K562 (cell line): ENCODE results near the gene ZBTB16. TPM values are rescaled to one million over a fixed set of nuclear protein-coding genes. Genes with fewer than 3 reads are reported as not detected.

Experiments
- ATAC-seq: fragments of 200-7000 bp; cut with Tn5 transposase; 3 replicates; pipeline ENCODE4 v1.9.1; 2020; ENCODE audit warnings: moderate library complexity
- BruUV-seq: library from RNA; stranded (reverse); fragments of 400-500 nt; replicated peaks from 2 replicates; lab custom pipeline; 2021; lab: Mats Ljungman, UMichigan
- CTCF ChIA-PET: fragments of 300-600 bp; formaldehyde crosslinking; extraction: SDS; loops from one replicate; lab custom pipeline; 2021; ENCODE audit warnings: low intra/inter-chr PET ratio; lab: Yijun Ruan, JAX
- POLR2A ChIA-PET: fragments of 300-600, 350-650 bp; sonication (Branson Sonifier 250); formaldehyde crosslinking; extraction: SDS; loops from one replicate; lab custom pipeline; 2021; ENCODE audit warnings: antibody characterized with exemption, inconsistent platforms; lab: Yijun Ruan, JAX
- DNase-seq, 4 experiments: peaks; one replicate each; pipeline versions ENCODE4 v3.0.0 to v3.0.0-alpha.2; 2011 to 2018; ENCODE audit warnings: low spot score in 3 of 4, mixed read lengths in 3 of 4; ENCODE audit errors: extremely low read depth in 1 of 4
- FAIRE-seq: peaks from 2 replicates; lab custom pipeline; 2011; peaks lifted over from hg19 to GRCh38; lab: Jason Lieb, UNC
- H2AFZ ChIP-seq: 2 replicates; pipeline ENCODE4 v1.6.0; 2011; ENCODE audit warnings: low read depth, low read length, control low read depth, inconsistent platforms
- H3K27ac ChIP-seq: fragments of 200-600 bp; 3 replicates; pipeline ENCODE4 v1.8.0; 2011; ENCODE audit warnings: low read depth, mild to moderate bottlenecking, control low read depth, inconsistent platforms, low read length, moderate library complexity, mixed read lengths; ENCODE audit errors: extremely low read depth
- H3K27me3 ChIP-seq, 2 experiments: fragments of 300-600 bp in 1 of 2; 2 replicates in 1 of 2; 3 replicates in 1 of 2; pipeline versions ENCODE4 v1.6.0 to v1.8.0; 2011; ENCODE audit warnings: inconsistent platforms in 2 of 2, low read length in 2 of 2, mild to moderate bottlenecking in 1 of 2, mixed read lengths in 1 of 2, moderate library complexity in 1 of 2; ENCODE audit not compliant: control insufficient read depth in 2 of 2, insufficient read depth in 2 of 2
- H3K36me3 ChIP-seq: fragments of 300-600 bp; 3 replicates; pipeline ENCODE4 v1.8.0; 2011; ENCODE audit warnings: mild to moderate bottlenecking, low read length, inconsistent platforms; ENCODE audit not compliant: control insufficient read depth, insufficient read depth
- H3K4me1 ChIP-seq, 2 experiments: fragments of 200-600 bp in 1 of 2; replicated peaks in 1 of 2; 2 replicates in 1 of 2; 3 replicates in 1 of 2; pipeline versions ENCODE4 v1.5.1 to v1.8.0; 2011; ENCODE audit warnings: inconsistent platforms in 2 of 2, low read length in 2 of 2, mild to moderate bottlenecking in 1 of 2, mixed read lengths in 1 of 2, moderate library complexity in 1 of 2; ENCODE audit not compliant: control insufficient read depth in 2 of 2, insufficient read depth in 2 of 2
- H3K4me2 ChIP-seq: 2 replicates; pipeline ENCODE4 v1.6.1; 2011; ENCODE audit warnings: low read length, control low read depth, inconsistent platforms, mixed read lengths; ENCODE audit not compliant: insufficient read depth
- H3K4me3 ChIP-seq: fragments of 200-600 bp; sonication (generic), shearing (Covaris generic); 2 replicates; pipeline ENCODE4 v1.5.1; 2016; ENCODE audit warnings: control low read depth, inconsistent platforms
- H3K79me2 ChIP-seq: fragments of 200-600 bp; 3 replicates; pipeline ENCODE4 v1.8.0; 2011; ENCODE audit warnings: low read length, inconsistent platforms; ENCODE audit not compliant: control insufficient read depth, insufficient read depth
- H3K9ac ChIP-seq, 2 experiments: 2 replicates each; pipeline versions ENCODE4 v1.6.0 to v1.6.1; 2011; ENCODE audit warnings: low read depth in 2 of 2, low read length in 2 of 2, control low read depth in 1 of 2, inconsistent platforms in 1 of 2, mild to moderate bottlenecking in 1 of 2, mixed read lengths in 1 of 2; ENCODE audit not compliant: insufficient read depth in 1 of 2
- H3K9me1 ChIP-seq: one replicate; pipeline ENCODE4 v1.6.0; 2011; ENCODE audit warnings: inconsistent platforms, mild to moderate bottlenecking, low read length, moderate library complexity; ENCODE audit not compliant: control insufficient read depth, insufficient read depth
- H3K9me3 ChIP-seq: replicated peaks from 2 replicates; pipeline ENCODE4 v1.5.1; 2011; ENCODE audit warnings: low read depth, low read length, inconsistent platforms; ENCODE audit not compliant: control insufficient read depth, insufficient read depth
- H4K20me1 ChIP-seq: replicated peaks from 2 replicates; pipeline ENCODE4 v1.6.1; 2011; ENCODE audit warnings: low read length, inconsistent platforms, mixed read lengths; ENCODE audit not compliant: control insufficient read depth, insufficient read depth
- AFF1 ChIP-seq, 2 experiments: fragments of 450-650 bp; IDR thresholded peaks; 2 replicates each; pipeline ENCODE4 v1.6.1; 2018; ENCODE audit warnings: mild to moderate bottlenecking in 2 of 2, low read depth in 1 of 2; ENCODE audit not compliant: partially characterized antibody in 2 of 2
- ATF7 ChIP-seq: fragments of 450-650 bp; IDR thresholded peaks from 2 replicates; pipeline ENCODE4 v1.7.1; 2014; ENCODE audit warnings: mild to moderate bottlenecking, moderate library complexity
- CGGBP1 ChIP-seq: fragments of 250-450 bp; sonication (Bioruptor Pico); IDR thresholded peaks from 2 replicates; pipeline ENCODE4 v1.9.0; 2021; ENCODE audit warnings: mild to moderate bottlenecking
- DMBX1 ChIP-seq: fragments of 250-450 bp; sonication (Bioruptor Pico); IDR thresholded peaks from 2 replicates; pipeline ENCODE4 v1.8.0; 2022; ENCODE audit warnings: inconsistent platforms, mild to moderate bottlenecking, moderate library complexity, borderline replicate concordance
- DPF2 ChIP-seq: fragments of 450-650 bp; IDR thresholded peaks from 2 replicates; pipeline ENCODE4 v1.6.1; 2016
- E2F6 ChIP-seq, 2 experiments: IDR thresholded peaks; 2 replicates each; pipeline ENCODE4 v1.6.1; 2011; ENCODE audit warnings: borderline replicate concordance in 1 of 2, control low read depth in 1 of 2, low read depth in 1 of 2, low read length in 1 of 2, mild to moderate bottlenecking in 1 of 2, mixed read lengths in 1 of 2, moderate library complexity in 1 of 2; ENCODE audit not compliant: insufficient read depth in 1 of 2, insufficient read length in 1 of 2, poor library complexity in 1 of 2, severe bottlenecking in 1 of 2; ENCODE audit errors: extremely low read depth in 1 of 2
- KDM1A ChIP-seq, 2 experiments: fragments of 450-650 bp; IDR thresholded peaks; 2 replicates each; pipeline ENCODE4 v1.6.1; 2016; ENCODE audit warnings: mild to moderate bottlenecking in 2 of 2
- PHF21A ChIP-seq: fragments of 450-650 bp; IDR thresholded peaks from 2 replicates; pipeline ENCODE4 v1.6.1; 2017; ENCODE audit warnings: low read depth, borderline replicate concordance
- POLR2AphosphoS5 ChIP-seq: IDR thresholded peaks from 2 replicates; pipeline ENCODE4 v1.6.1; 2011; ENCODE audit warnings: mild to moderate bottlenecking, low read depth, low read length, moderate library complexity; ENCODE audit not compliant: control insufficient read depth, insufficient read depth
- POLR3G ChIP-seq: IDR thresholded peaks from 2 replicates; pipeline ENCODE4 v1.6.1; 2011; ENCODE audit not compliant: insufficient read length, insufficient replicate concordance; ENCODE audit errors: extremely low read depth
- SETDB1 ChIP-seq: IDR thresholded peaks from one replicate; pipeline ENCODE4 v1.6.1; 2012; ENCODE audit warnings: low read length, control low read depth, inconsistent platforms
- SMARCC2 ChIP-seq: fragments of 450-650 bp; IDR thresholded peaks from 2 replicates; pipeline ENCODE4 v1.6.1; 2017; ENCODE audit warnings: antibody characterized with exemption, moderate library complexity, mild to moderate bottlenecking, low read depth
- TCFL5 ChIP-seq: fragments of 250-450 bp; sonication (Bioruptor Pico); conservative IDR thresholded peaks from 2 replicates; pipeline ENCODE4 v1.6.1; 2021; ENCODE audit warnings: mild to moderate bottlenecking, moderate library complexity, matching md5 sums
- ZFP36 ChIP-seq: fragments of 150-350 bp; IDR thresholded peaks from 2 replicates; pipeline ENCODE4 v1.6.1; 2018; ENCODE audit warnings: low read length, low read depth; ENCODE audit not compliant: partially characterized antibody
- WGBS: fragments of 100-300 bp; shearing (Covaris generic); methylation state at CpG from one replicate; pipeline ENCODE4 v1.1.6; 2016; ENCODE audit warnings: low coverage, mixed read lengths; ENCODE audit not compliant: insufficient coverage; ENCODE audit errors: missing lambda C conversion rate; 5-methylcytosine and 5-hydroxymethylcytosine counted together
- in situ Hi-C: fragments of 300-500 bp; cut with MboI; formaldehyde crosslinking; loops from 4 replicates; pipeline ENCODE4 v1.15.0; 2018; ENCODE audit warnings: inconsistent platforms, mixed read lengths
- intact Hi-C: fragments of 100-400 bp; cut with micrococcal nuclease; formaldehyde crosslinking; loops from 2 replicates; pipeline ENCODE4 v1.14.2; 2022
- polyA plus RNA-seq, 8 experiments: library from polyadenylated mRNA; depleted of rRNA in 4 of 8; stranded (reverse) in 5 of 8; unstranded in 3 of 8; fragments of >200 nt; fragmentation: Nextera tagmentation in 2 of 8; fragmentation: Illumina TruSeq in 1 of 8; extraction: Ambion mirVana in 2 of 8; extraction: Trizol in 1 of 8; gene quantifications; 2 replicates each; pipeline versions ENCODE4 v1.2.1 to v1.2.3, GENCODE V29; 2011 to 2014; ENCODE audit warnings: inconsistent platforms in 1 of 8, missing spikeins in 1 of 8
- total RNA-seq, 7 experiments: library from RNA; depleted of rRNA in 6 of 7; stranded (reverse); fragments of >200 nt in 6 of 7; fragmentation: Illumina TruSeq in 2 of 7; extraction: Trizol in 2 of 7; gene quantifications; 2 replicates each; pipeline versions ENCODE4 v1.2.1 to v1.2.3, GENCODE V29; 2011 to 2021; ENCODE audit warnings: low replicate concordance in 1 of 7

ZBTB16 gene
- total and polyA plus RNA-seq, 9 of the 15 experiments (the other 6 are each of a cell fraction or from before 2014, with no cell fraction given) = 0.06 to 0.40 (median 0.24) TPM; not detected in 4

- peak; percentile 27 for TF ChIP-seq ZFP36
- TF ChIP-seq PHF21A = peak; percentile 46; the same call in 1 of the 2 replicates
- TF ChIP-seq CGGBP1 (CRISPR knock-in tag) = no peak
- TF ChIP-seq E2F6 (IDR thresholded peaks at IDR 0.05; ENCODE audit: borderline replicate concordance in 1 of 2, extremely low read depth in 1 of 2, insufficient read depth in 1 of 2, insufficient read length in 1 of 2, low read depth in 1 of 2, low read length in 1 of 2, poor library complexity in 1 of 2, severe bottlenecking in 1 of 2) = peak in 1 of 2 experiments; percentile 36
- TF ChIP-seq KDM1A (IDR thresholded peaks at IDR 0.05) = 0 out of 4 replicates have a peak, but pooled peaks of 1 of the 2 experiments have one; percentile 12
- no peak for TF ChIP-seq SETDB1
Observed at GRCh38 chr11:114075891-114076441, 16.5 kb downstream of the ZBTB16 start (continued).

GRCh38 chr11:114076921-114077331, 17.4 kb downstream of the ZBTB16 start:
- Histone ChIP-seq H4K20me1 (no peaks in the 10 kb centered on the region; the same call in 1 of the 2 replicates), H3K79me2 (no peaks in the 10 kb centered on the region), H3K4me2 (no peak overlapping the region), H3K9ac (no peak overlapping the region), H3K27me3 (peaks cover 29 to 57% of the 10 kb centered on the region in 2 experiments), H2AFZ (no peak overlapping the region), H3K9me1 (no peaks in the 10 kb centered on the region), H3K9me3 (no peaks in the 10 kb centered on the region), H3K4me3 (no peak overlapping the region), H3K4me1 (peaks cover 0 to 13% of the 10 kb centered on the region in 2 experiments; a peak in 3 of 5 replicates), H3K27ac (no peak overlapping the region), H3K36me3 (no peaks in the 10 kb centered on the region)
- BruUV-seq = no TSS peak
- intact Hi-C loops = no loop called here
- DNase-seq (no peak), ATAC-seq (no peak), FAIRE-seq (no peak)
- CTCF ChIA-PET = no interaction called here
- 7% methylated on average over 3 of the region's 3 CpGs for WGBS
- in situ Hi-C loops = no loop called here
- POLR2A ChIA-PET = no interaction called here
- TF ChIP-seq TCFL5 (CRISPR knock-in tag) (no peak), DMBX1 (CRISPR knock-in tag) (no peak), SMARCC2 (no peak), POLR3G (no peak), ATF7 (no peak), AFF1 (IDR thresholded peaks at IDR 0.05; ENCODE audit: low read depth in 1 of 2, partially characterized antibody in 2 of 2) (no peak), POLR2AphosphoS5 (no peak), DPF2 (no peak)
